Stimulated activated effector memory CD8-positive, alpha-beta T cell treated with anti-CD3 and anti-CD28 coated beads, Interleukin-12 subunit alpha, Interleukin-12 subunit beta, amount 100 ng/mL, for 72 hours (primary cell): ENCODE results near the gene XRCC2.
"Not testable (repeated sequence)": the region's sequence is repeated elsewhere in the genome, so short reads cannot be mapped to it uniquely, and the experiment has no call there.

Experiments
- ATAC-seq: fragments of 150-1000 bp; cut with Tn5 transposase; 2 replicates; pipeline ENCODE4 v1.10.0; 2021
- DNase-seq, 2 donors: peaks; one replicate each; pipeline ENCODE4 v3.0.0; 2021 to 2022; ENCODE audit warnings: low spot score in 2 of 2
- H3K27ac Mint-ChIP-seq: one replicate; pipeline ENCODE4 v1.8.0; 2022; ENCODE audit warnings: mild to moderate bottlenecking, mixed read lengths
- H3K36me3 Mint-ChIP-seq: one replicate; pipeline ENCODE4 v1.8.0; 2022; ENCODE audit warnings: mild to moderate bottlenecking, mixed read lengths
- H3K4me1 Mint-ChIP-seq: one replicate; pipeline ENCODE4 v1.8.0; 2022; ENCODE audit warnings: mixed read lengths
- H3K4me3 Mint-ChIP-seq: one replicate; pipeline ENCODE4 v1.8.0; 2022; ENCODE audit warnings: mild to moderate bottlenecking, mixed read lengths
- H3K9me3 Mint-ChIP-seq: one replicate; pipeline ENCODE4 v1.8.0; 2022; ENCODE audit warnings: mixed read lengths

XRCC2 gene

GRCh38 chr7:152675759-152676636, at the start of gene XRCC2:
TSS of gene XRCC2 (minus strand) at chr7:152676141. CDS start at chr7:152676079, 62 bp downstream.
- Mint-ChIP-seq H3K4me3 (peak within 1 kb of the TSS; percentile 89), H3K27ac (peak within 1 kb of the TSS; percentile 97), H3K9me3 (no peaks in the 10 kb centered on the region), H3K36me3 (peaks cover 18% of the 10 kb centered on the region), H3K4me1 (peaks cover 13% of the 10 kb centered on the region)
- DNase-seq (peak; percentile 99 to 100), ATAC-seq (peak; percentile 94)

- ATAC-seq (no peak), DNase-seq (no peak)
- Mint-ChIP-seq H3K9me3 (no peaks in the 10 kb centered on the region), H3K4me1 (no peaks in the 10 kb centered on the region), H3K27ac (no peak overlapping the region), H3K36me3 (no peaks in the 10 kb centered on the region), H3K4me3 (no peak overlapping the region)
Observed at GRCh38 chr7:152723364-152723763, 47.4 kb upstream of the XRCC2 start.

DNA sequence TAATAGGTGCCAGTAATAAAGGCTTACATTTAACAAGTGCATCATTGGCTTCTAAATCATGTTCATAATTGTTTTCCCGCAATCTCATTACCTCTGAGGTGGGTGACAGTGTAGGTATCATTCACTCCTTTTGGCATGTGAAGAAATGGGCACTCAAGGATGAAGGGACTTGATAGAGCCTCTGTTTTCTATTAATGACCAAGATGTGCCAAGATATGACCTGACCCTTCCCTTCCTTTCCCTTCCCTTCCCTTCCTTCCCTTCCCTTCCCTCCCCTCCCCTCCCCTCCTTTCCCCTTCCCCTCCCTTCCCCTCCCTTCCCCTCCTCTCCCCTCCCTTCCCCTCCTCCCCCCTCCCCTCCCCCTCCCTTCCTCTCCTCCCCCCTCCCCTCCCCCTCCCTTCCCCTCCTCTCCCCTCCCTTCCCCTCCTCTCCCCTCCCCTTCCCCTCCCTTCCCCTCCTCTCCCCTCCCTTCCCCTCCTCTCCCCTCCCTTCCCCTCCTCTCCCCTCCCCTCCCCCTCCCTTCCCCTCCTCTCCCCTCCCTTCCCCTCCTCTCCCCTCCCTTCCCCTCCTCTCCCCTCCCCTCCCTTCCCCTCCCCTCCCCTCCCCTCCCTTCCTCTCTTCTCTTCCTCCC, 36.6 kb upstream of the XRCC2 start:
- H3K9me3 Mint-ChIP-seq, H3K36me3 Mint-ChIP-seq, DNase-seq, H3K4me3 Mint-ChIP-seq, ATAC-seq, H3K27ac Mint-ChIP-seq, H3K4me1 Mint-ChIP-seq: not testable (repeated sequence)

DNA sequence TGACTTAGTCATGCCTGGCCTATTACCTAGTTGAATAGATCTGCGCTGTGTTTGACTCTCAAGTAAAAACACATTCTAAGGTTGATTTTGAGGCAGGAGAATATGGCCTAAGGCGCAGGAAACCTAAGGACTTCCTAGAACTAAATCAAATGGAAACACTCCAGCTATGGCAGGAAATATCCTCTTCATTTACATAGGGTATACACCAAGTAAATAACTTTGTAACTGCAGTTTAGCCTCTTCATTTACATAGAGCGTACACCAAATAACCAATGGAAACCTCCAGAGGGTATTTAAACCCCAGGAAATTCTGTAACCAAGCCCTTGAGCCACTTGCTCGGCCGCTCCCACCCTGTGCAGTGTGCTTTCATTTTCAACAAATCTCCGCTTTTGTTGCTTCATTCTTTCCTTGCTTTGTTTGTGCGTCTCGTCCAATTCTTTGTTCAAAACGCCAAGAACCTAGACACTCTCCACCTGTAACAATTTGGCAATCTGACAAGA, 35.6 kb upstream of the XRCC2 start:
- no peak overlapping the region for H3K4me3 Mint-ChIP-seq
- DNase-seq = no peak
- H3K9me3 Mint-ChIP-seq = no peaks in the 10 kb centered on the region
- no peak for ATAC-seq
- no peak overlapping the region for H3K27ac Mint-ChIP-seq
- no peaks in the 10 kb centered on the region for H3K36me3 Mint-ChIP-seq
- H3K4me1 Mint-ChIP-seq = no peaks in the 10 kb centered on the region

- Mint-ChIP-seq H3K36me3 (no peaks in the 10 kb centered on the region), H3K4me3 (no peak overlapping the region), H3K4me1 (no peaks in the 10 kb centered on the region), H3K9me3 (peaks cover 3% of the 10 kb centered on the region), H3K27ac (no peak overlapping the region)
- no peak for DNase-seq
- no peak for ATAC-seq
Observed at GRCh38 chr7:152710153-152710442, 34.2 kb upstream of the XRCC2 start.

GRCh38 chr7:152709287-152710152, 33.6 kb upstream of the XRCC2 start:
- Mint-ChIP-seq H3K9me3 (peaks cover 6% of the 10 kb centered on the region), H3K4me3 (no peak overlapping the region), H3K27ac (no peak overlapping the region), H3K36me3 (no peaks in the 10 kb centered on the region), H3K4me1 (no peaks in the 10 kb centered on the region)
- ATAC-seq (no peak), DNase-seq (no peak)

DNA sequence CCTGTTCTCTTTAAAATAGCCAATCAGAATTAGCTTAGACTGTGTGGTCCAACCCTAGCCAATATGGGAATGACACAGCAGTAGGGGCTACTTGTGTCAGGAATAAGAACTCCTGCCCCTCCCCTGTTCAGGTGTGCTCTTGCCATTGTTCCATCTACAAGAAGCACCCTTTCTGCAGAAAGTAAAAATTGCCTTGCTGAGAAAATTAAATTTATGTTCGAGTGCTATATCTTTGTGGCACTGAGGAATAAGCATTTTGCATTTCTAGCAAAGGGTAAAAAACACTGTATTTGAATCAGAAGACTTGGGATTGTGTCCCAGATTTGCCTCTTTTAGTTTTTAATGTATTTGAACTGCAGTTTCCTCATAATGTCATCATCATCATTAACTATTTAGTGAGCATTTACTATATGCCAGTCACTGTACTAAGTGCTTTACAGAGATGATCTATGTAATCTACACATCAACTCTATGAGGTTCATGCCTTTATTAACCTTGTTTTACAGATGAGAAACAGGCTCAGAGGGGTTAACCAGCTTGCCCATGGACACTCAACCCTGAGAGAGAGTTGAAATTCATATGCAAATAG, 28.9 kb upstream of the XRCC2 start:
- Mint-ChIP-seq H3K9me3 (peaks cover 8% of the 10 kb centered on the region), H3K4me3 (no peak overlapping the region), H3K27ac (no peak overlapping the region), H3K36me3 (no peaks in the 10 kb centered on the region), H3K4me1 (no peaks in the 10 kb centered on the region)
- ATAC-seq (no peak), DNase-seq (no peak)

DNA sequence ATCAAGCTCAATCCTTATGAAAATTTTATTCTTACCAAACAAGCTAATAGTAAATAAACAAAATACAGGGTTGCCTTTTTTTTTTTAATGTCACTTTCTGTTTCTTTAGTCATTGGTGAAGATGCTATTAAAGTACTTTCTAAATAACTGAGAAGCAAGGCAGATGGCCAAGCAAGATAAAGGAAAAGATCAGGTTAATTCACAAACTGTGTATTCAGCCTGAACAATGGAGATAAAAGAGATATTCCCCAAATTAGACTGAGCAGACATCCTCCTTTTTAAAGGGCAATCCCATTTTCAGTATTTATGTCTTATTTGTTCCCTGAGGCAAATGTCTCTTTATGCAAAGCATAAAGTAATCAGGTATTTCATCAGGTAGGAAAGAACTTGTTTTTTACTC, 23.1 kb upstream of the XRCC2 start:
- Mint-ChIP-seq H3K9me3 (no peaks in the 10 kb centered on the region), H3K4me3 (no peak overlapping the region), H3K27ac (no peak overlapping the region), H3K36me3 (no peaks in the 10 kb centered on the region), H3K4me1 (no peaks in the 10 kb centered on the region)
- ATAC-seq = no peak
- no peak for DNase-seq

- H3K27ac Mint-ChIP-seq, H3K4me1 Mint-ChIP-seq, DNase-seq, H3K9me3 Mint-ChIP-seq, H3K4me3 Mint-ChIP-seq, ATAC-seq, H3K36me3 Mint-ChIP-seq: not testable (repeated sequence)
Observed at GRCh38 chr7:152697268-152697974, 21.5 kb upstream of the XRCC2 start.

DNA sequence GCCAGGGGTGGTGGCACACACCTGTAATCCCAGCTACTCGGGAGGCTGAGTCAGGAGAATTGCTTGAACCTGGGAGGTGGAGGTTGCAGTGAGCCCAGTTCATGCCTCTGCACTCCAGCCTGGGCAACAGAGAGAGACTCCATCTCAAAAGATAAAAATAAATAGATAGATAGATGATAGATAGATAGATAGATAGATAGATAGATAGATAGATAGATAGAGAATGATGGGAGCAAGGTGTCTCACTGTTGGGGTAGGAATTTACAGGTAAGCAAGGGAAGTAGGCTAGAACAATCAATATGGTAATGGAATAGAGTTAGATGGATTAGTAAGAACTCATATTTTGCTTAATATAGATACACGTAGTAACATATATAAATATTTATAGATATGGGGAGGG, 16.3 kb upstream of the XRCC2 start:
- not testable (repeated sequence) for ATAC-seq, H3K36me3 Mint-ChIP-seq, H3K27ac Mint-ChIP-seq, H3K4me1 Mint-ChIP-seq, DNase-seq, H3K4me3 Mint-ChIP-seq, H3K9me3 Mint-ChIP-seq

DNA sequence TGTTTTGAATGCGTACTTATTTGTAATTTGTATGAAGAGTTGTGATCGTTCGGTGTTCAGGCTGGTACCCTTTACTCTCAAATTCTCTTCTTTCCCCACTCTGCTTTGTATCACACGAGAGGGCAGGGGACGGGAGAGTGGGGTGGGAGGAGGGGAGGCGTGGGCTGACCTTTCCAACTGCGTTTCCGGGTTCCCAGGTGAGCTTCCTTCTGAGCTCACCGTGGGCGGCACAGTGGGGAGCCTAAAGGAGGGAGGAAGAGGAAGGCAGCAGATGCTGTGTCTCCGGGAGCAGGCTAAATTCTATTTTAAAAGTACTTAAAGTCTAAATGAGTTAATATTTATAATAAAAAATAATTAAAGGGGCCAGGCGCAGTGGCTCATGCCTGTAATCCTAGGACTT, 7.4 kb upstream of the XRCC2 start:
- Mint-ChIP-seq H3K9me3 (no peaks in the 10 kb centered on the region), H3K4me3 (no peak overlapping the region), H3K36me3 (no peaks in the 10 kb centered on the region), H3K4me1 (no peaks in the 10 kb centered on the region), H3K27ac (no peak overlapping the region)
- no peak for ATAC-seq
- DNase-seq = no peak

GRCh38 chr7:152677808-152678670, 2.1 kb upstream of the XRCC2 start:
- no peak overlapping the region for H3K27ac Mint-ChIP-seq
- ATAC-seq (no peak), DNase-seq (no peak)
- H3K36me3 Mint-ChIP-seq = peaks cover 18% of the 10 kb centered on the region
- H3K9me3 Mint-ChIP-seq = no peaks in the 10 kb centered on the region
- peaks cover 13% of the 10 kb centered on the region for H3K4me1 Mint-ChIP-seq
- H3K4me3 Mint-ChIP-seq = no peak overlapping the region

GRCh38 chr7:152674860-152675758, 832 bp downstream of the XRCC2 start:
- DNase-seq (peak in 1 of 2 donors; percentile 6), ATAC-seq (peak; percentile 49)
- peak overlapping the region; percentile 97 for H3K27ac Mint-ChIP-seq
- peaks cover 18% of the 10 kb centered on the region for H3K36me3 Mint-ChIP-seq
- H3K4me1 Mint-ChIP-seq = peaks cover 13% of the 10 kb centered on the region
- no peaks in the 10 kb centered on the region for H3K9me3 Mint-ChIP-seq
- H3K4me3 Mint-ChIP-seq = peak overlapping the region; percentile 89
